Neural cell (in vitro differentiated cells): Measurements from ENCODE around the gene CDH4. TPM values are rescaled to one million over a fixed set of nuclear protein-coding genes. Genes with fewer than 3 reads are reported as not detected.

ENCODE experiments used
- H2AFZ ChIP-seq: fragments of 200-600, 300-800 bp; sonication (generic), shearing (Covaris generic); 2 replicates; pipeline ENCODE4 v1.6.0; 2014; ENCODE audit warnings: low read depth, mild to moderate bottlenecking, antibody characterized with exemption, low read length, moderate library complexity
- H3F3A ChIP-seq: fragments of 200-600 bp; shearing (Covaris generic); 2 replicates; pipeline ENCODE4 v1.6.1; 2016; ENCODE audit warnings: mild to moderate bottlenecking, moderate library complexity, mixed read lengths, antibody characterized with exemption, low read length; ENCODE audit not compliant: insufficient read depth, poor library complexity, severe bottlenecking
- H3K27ac ChIP-seq: fragments of 200-600, 300-800 bp; sonication (generic), shearing (Covaris generic); 2 replicates; pipeline ENCODE4 v1.5.1; 2014; ENCODE audit warnings: mild to moderate bottlenecking, low read length, moderate library complexity
- H3K27me3 ChIP-seq: fragments of 300-800, 200-600 bp; sonication (generic), shearing (Covaris generic); 2 replicates; pipeline ENCODE4 v1.6.0; 2014; ENCODE audit warnings: mild to moderate bottlenecking, low read depth, low read length, moderate library complexity; ENCODE audit not compliant: insufficient read depth
- H3K36me3 ChIP-seq: fragments of 300-800, 200-600 bp; sonication (generic), shearing (Covaris generic); 2 replicates; pipeline ENCODE4 v1.5.1; 2014; ENCODE audit warnings: mild to moderate bottlenecking, antibody characterized with exemption, low read length, moderate library complexity; ENCODE audit not compliant: insufficient read depth
- H3K4me2 ChIP-seq: fragments of 300-800, 200-600 bp; sonication (generic), shearing (Covaris generic); 2 replicates; pipeline ENCODE4 v1.6.0; 2014; ENCODE audit warnings: mild to moderate bottlenecking, low read length
- H3K4me3 ChIP-seq: fragments of 300-800, 200-600 bp; sonication (generic), shearing (Covaris generic); 2 replicates; pipeline ENCODE4 v1.5.1; 2014; ENCODE audit warnings: mild to moderate bottlenecking, low read length, moderate library complexity
- H3K79me2 ChIP-seq: fragments of 200-600 bp; shearing (Covaris generic); replicated peaks from 2 replicates; pipeline ENCODE4 v1.6.0; 2014; ENCODE audit warnings: mild to moderate bottlenecking, low read length, moderate library complexity; ENCODE audit not compliant: insufficient read depth
- H3K9ac ChIP-seq: fragments of 300-800, 200-600 bp; sonication (generic), shearing (Covaris generic); 2 replicates; pipeline ENCODE4 v1.6.1; 2016; ENCODE audit warnings: mild to moderate bottlenecking, low read length, mixed read lengths
- H3K9me2 ChIP-seq: fragments of 200-600 bp; shearing (Covaris generic); 2 replicates; pipeline ENCODE4 v1.6.1; 2016; ENCODE audit warnings: mild to moderate bottlenecking, low read length, mixed read lengths; ENCODE audit not compliant: insufficient read depth
- H3K9me3 ChIP-seq: fragments of 200-600, 300-800 bp; sonication (generic), shearing (Covaris generic); 2 replicates; pipeline ENCODE4 v1.6.1; 2016; ENCODE audit warnings: mild to moderate bottlenecking, mixed run types, low read length, moderate library complexity, mixed read lengths
- H4K20me1 ChIP-seq: fragments of 200-600 bp; shearing (Covaris generic); 2 replicates; pipeline ENCODE4 v1.6.1; 2016; ENCODE audit warnings: mild to moderate bottlenecking, mixed run types; ENCODE audit not compliant: insufficient read depth
- EP300 ChIP-seq: fragments of 450-650 bp; conservative IDR thresholded peaks from 2 replicates; pipeline ENCODE4 v1.6.1; 2014; ENCODE audit warnings: antibody characterized with exemption, mild to moderate bottlenecking, moderate library complexity; ENCODE audit not compliant: poor library complexity, severe bottlenecking
- EZH2 ChIP-seq: fragments of 200-600, 300-800 bp; shearing (Covaris generic), sonication (generic); IDR thresholded peaks from 2 replicates; pipeline ENCODE4 v1.6.1; 2014; ENCODE audit warnings: antibody characterized with exemption, low read length, borderline replicate concordance, mild to moderate bottlenecking; ENCODE audit not compliant: insufficient read depth, poor library complexity, severe bottlenecking
- MXI1 ChIP-seq: fragments of 450-650 bp; conservative IDR thresholded peaks from 2 replicates; pipeline ENCODE4 v1.6.1; 2014; ENCODE audit warnings: antibody characterized with exemption, mild to moderate bottlenecking; ENCODE audit not compliant: poor library complexity, severe bottlenecking
- POLR2AphosphoS5 ChIP-seq: IDR thresholded peaks from 2 replicates; pipeline ENCODE4 v1.6.1; 2012
- RAD21 ChIP-seq: fragments of 450-650 bp; conservative IDR thresholded peaks from 2 replicates; pipeline ENCODE4 v1.6.1; 2014; ENCODE audit warnings: antibody characterized with exemption, mild to moderate bottlenecking, moderate library complexity
- SMC3 ChIP-seq: fragments of 450-650 bp; conservative IDR thresholded peaks from 2 replicates; pipeline ENCODE4 v1.6.1; 2014; ENCODE audit warnings: antibody characterized with exemption, mild to moderate bottlenecking, moderate library complexity; ENCODE audit not compliant: poor library complexity
- TAF1 ChIP-seq: IDR thresholded peaks from 2 replicates; pipeline ENCODE4 v1.6.1; 2012; ENCODE audit warnings: low read depth
- polyA plus RNA-seq: library from polyadenylated mRNA; depleted of rRNA; stranded (reverse); fragments of >200 nt; gene quantifications from 2 replicates; pipeline ENCODE4 v1.2.3, GENCODE V29; 2014
- TF ChIP-seq, protein P1 (sequence below): fragments of 450-650 bp; IDR thresholded peaks from 2 replicates; pipeline ENCODE4 v1.5.1; 2014; ENCODE audit warnings: antibody characterized with exemption, mild to moderate bottlenecking, moderate library complexity; ENCODE audit not compliant: poor library complexity, severe bottlenecking
- TF ChIP-seq, protein P2 (sequence below): IDR thresholded peaks from 2 replicates; pipeline ENCODE4 v1.6.1; 2012; ENCODE audit warnings: borderline replicate concordance

Gene CDH4
- polyA plus RNA-seq, 1 donor from 2014 or later = 24.6 TPM

DNA sequence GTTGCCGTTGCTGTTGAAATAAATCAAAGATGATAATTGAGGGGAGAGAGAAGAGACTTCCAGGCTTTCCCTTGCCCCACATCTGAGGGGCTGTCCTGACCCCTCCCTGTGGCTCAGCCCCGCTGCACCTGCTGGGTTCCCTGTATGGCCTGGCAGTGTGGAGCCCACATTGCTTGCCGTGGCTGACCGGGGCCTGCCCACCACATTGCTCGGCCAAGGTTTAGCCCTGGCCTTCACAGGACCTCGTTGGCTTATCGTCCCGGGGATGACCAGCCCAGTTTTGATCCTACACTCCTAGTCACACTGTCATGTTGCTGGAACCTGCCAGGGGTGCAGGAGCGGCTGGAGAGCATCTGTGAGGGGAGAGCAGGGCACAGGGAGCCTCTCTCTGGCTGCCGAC, 102.4 kb downstream of the CDH4 start:
- Histone ChIP-seq H3K36me3 (no peaks in the 10 kb centered on the region), H3K4me3 (no peak overlapping the region), H3K79me2 (no peaks in the 10 kb centered on the region), H4K20me1 (no peaks in the 10 kb centered on the region), H3K4me2 (no peak overlapping the region), H2AFZ (no peak overlapping the region), H3K27me3 (no peaks in the 10 kb centered on the region), H3K9me3 (no peaks in the 10 kb centered on the region), H3F3A (no peaks in the 10 kb centered on the region), H3K9ac (no peak overlapping the region), H3K9me2 (no peaks in the 10 kb centered on the region), H3K27ac (no peak overlapping the region)
- no peak for TF ChIP-seq MXI1
- TF ChIP-seq EP300 = no peak
- TF ChIP-seq TAF1 = no peak
- TF ChIP-seq, protein P1, sequence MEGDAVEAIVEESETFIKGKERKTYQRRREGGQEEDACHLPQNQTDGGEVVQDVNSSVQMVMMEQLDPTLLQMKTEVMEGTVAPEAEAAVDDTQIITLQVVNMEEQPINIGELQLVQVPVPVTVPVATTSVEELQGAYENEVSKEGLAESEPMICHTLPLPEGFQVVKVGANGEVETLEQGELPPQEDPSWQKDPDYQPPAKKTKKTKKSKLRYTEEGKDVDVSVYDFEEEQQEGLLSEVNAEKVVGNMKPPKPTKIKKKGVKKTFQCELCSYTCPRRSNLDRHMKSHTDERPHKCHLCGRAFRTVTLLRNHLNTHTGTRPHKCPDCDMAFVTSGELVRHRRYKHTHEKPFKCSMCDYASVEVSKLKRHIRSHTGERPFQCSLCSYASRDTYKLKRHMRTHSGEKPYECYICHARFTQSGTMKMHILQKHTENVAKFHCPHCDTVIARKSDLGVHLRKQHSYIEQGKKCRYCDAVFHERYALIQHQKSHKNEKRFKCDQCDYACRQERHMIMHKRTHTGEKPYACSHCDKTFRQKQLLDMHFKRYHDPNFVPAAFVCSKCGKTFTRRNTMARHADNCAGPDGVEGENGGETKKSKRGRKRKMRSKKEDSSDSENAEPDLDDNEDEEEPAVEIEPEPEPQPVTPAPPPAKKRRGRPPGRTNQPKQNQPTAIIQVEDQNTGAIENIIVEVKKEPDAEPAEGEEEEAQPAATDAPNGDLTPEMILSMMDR = no peak
- TF ChIP-seq SMC3 = no peak
- TF ChIP-seq EZH2 = no peak
- TF ChIP-seq, protein P2, sequence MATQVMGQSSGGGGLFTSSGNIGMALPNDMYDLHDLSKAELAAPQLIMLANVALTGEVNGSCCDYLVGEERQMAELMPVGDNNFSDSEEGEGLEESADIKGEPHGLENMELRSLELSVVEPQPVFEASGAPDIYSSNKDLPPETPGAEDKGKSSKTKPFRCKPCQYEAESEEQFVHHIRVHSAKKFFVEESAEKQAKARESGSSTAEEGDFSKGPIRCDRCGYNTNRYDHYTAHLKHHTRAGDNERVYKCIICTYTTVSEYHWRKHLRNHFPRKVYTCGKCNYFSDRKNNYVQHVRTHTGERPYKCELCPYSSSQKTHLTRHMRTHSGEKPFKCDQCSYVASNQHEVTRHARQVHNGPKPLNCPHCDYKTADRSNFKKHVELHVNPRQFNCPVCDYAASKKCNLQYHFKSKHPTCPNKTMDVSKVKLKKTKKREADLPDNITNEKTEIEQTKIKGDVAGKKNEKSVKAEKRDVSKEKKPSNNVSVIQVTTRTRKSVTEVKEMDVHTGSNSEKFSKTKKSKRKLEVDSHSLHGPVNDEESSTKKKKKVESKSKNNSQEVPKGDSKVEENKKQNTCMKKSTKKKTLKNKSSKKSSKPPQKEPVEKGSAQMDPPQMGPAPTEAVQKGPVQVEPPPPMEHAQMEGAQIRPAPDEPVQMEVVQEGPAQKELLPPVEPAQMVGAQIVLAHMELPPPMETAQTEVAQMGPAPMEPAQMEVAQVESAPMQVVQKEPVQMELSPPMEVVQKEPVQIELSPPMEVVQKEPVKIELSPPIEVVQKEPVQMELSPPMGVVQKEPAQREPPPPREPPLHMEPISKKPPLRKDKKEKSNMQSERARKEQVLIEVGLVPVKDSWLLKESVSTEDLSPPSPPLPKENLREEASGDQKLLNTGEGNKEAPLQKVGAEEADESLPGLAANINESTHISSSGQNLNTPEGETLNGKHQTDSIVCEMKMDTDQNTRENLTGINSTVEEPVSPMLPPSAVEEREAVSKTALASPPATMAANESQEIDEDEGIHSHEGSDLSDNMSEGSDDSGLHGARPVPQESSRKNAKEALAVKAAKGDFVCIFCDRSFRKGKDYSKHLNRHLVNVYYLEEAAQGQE = no peak
- TF ChIP-seq POLR2AphosphoS5 = no peak
- TF ChIP-seq RAD21 = no peak

DNA sequence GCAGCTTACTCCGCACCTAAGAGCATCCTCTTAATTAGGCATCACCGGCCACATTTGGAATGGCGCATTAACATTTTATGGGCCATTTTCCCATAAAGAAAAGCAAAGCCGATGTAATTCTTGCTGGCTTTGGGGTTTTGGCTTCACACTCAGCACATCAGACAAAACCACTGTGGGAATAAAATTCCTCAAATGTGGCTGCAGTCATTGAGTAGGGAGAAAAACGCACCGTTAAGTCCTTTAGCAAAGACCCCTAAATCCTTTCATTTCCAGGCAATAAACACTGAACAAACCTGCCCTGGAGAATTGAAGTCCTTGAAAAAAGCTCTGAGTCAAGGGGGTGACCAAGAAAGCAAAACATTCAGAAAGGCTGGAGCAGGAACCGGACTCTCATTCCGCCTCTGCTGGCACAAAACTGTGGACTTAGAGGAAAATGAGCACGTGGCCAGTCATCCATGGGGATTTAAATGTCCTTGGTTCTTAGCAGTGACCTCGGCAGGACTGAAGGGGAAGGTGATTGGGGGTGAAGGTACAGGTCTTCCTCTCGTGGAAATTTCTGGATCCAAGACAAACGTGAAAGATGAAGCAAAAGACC, 102.9 kb downstream of the CDH4 start:
- H2AFZ ChIP-seq = no peak overlapping the region
- TF ChIP-seq, protein P2 = no peak
- no peak overlapping the region for H3K4me2 ChIP-seq
- no peaks in the 10 kb centered on the region for H3K36me3 ChIP-seq
- no peak overlapping the region for H3K9ac ChIP-seq
- H3K4me3 ChIP-seq = no peak overlapping the region
- H3F3A ChIP-seq = no peaks in the 10 kb centered on the region
- no peaks in the 10 kb centered on the region for H4K20me1 ChIP-seq
- H3K27ac ChIP-seq = no peak overlapping the region
- H3K27me3 ChIP-seq = no peaks in the 10 kb centered on the region
- H3K79me2 ChIP-seq = no peaks in the 10 kb centered on the region
- H3K9me2 ChIP-seq = no peaks in the 10 kb centered on the region
- no peaks in the 10 kb centered on the region for H3K9me3 ChIP-seq
